Astrocyte (in vitro differentiated cells and primary cell): Measurements from ENCODE around the gene CDC73. TPM values are rescaled to one million over a fixed set of nuclear protein-coding genes. Genes with fewer than 3 reads are reported as not detected.
A peak's percentile ranks its signal among the peaks of the same experiment; 100 is the strongest.

ENCODE experiments used
- DNase-seq: peaks from one replicate; pipeline ENCODE4 v3.0.0-alpha.2; 2010; ENCODE audit warnings: low read depth
- FAIRE-seq: peaks from 2 replicates; lab custom pipeline; 2011; peaks lifted over from hg19 to GRCh38; lab: Jason Lieb, UNC
- H2AFZ ChIP-seq: 2 replicates; pipeline ENCODE4 v1.6.0; 2012; ENCODE audit warnings: low read depth, low read length, inconsistent platforms
- H3K27ac ChIP-seq: 2 replicates; pipeline ENCODE4 v1.5.1; 2011; ENCODE audit warnings: low read depth, low read length, inconsistent platforms
- H3K27me3 ChIP-seq: 2 replicates; pipeline ENCODE4 v1.6.0; 2011; ENCODE audit warnings: low read length, inconsistent platforms; ENCODE audit not compliant: insufficient read depth
- H3K36me3 ChIP-seq: 2 replicates; pipeline ENCODE4 v1.5.1; 2011; ENCODE audit warnings: low read length, inconsistent platforms; ENCODE audit not compliant: insufficient read depth
- H3K4me1 ChIP-seq: 2 replicates; pipeline ENCODE4 v1.5.1; 2011; ENCODE audit warnings: low read length, inconsistent platforms; ENCODE audit not compliant: insufficient read depth
- H3K4me2 ChIP-seq: 2 replicates; pipeline ENCODE4 v1.6.0; 2012; ENCODE audit warnings: low read length, inconsistent platforms
- H3K4me3 ChIP-seq: 2 replicates; pipeline ENCODE4 v1.5.1; 2011; ENCODE audit warnings: low read depth, mild to moderate bottlenecking, low read length, inconsistent platforms; ENCODE audit not compliant: insufficient read depth
- H3K79me2 ChIP-seq: 2 replicates; pipeline ENCODE4 v1.6.0; 2012; ENCODE audit warnings: mild to moderate bottlenecking, low read length, inconsistent platforms; ENCODE audit not compliant: insufficient read depth
- H3K9ac ChIP-seq: 2 replicates; pipeline ENCODE4 v1.6.0; 2012; ENCODE audit warnings: mild to moderate bottlenecking, low read length, inconsistent platforms
- H3K9me3 ChIP-seq: 2 replicates; pipeline ENCODE4 v1.5.1; 2012; ENCODE audit warnings: low read depth, mild to moderate bottlenecking, low read length, inconsistent platforms; ENCODE audit not compliant: insufficient read depth
- H4K20me1 ChIP-seq: 2 replicates; pipeline ENCODE4 v1.6.0; 2012; ENCODE audit warnings: low read length, inconsistent platforms; ENCODE audit not compliant: insufficient read depth
- H3K27ac Mint-ChIP-seq: one replicate; pipeline ENCODE4 v1.8.0; 2021; ENCODE audit warnings: mild to moderate bottlenecking, mixed read lengths; ENCODE audit not compliant: unreplicated experiment
- H3K27me3 Mint-ChIP-seq: one replicate; pipeline ENCODE4 v1.8.0; 2021; ENCODE audit warnings: low read depth, mixed read lengths; ENCODE audit not compliant: unreplicated experiment
- H3K36me3 Mint-ChIP-seq: one replicate; pipeline ENCODE4 v1.8.0; 2021; ENCODE audit warnings: low read depth, mixed read lengths; ENCODE audit not compliant: unreplicated experiment
- H3K4me1 Mint-ChIP-seq: one replicate; pipeline ENCODE4 v1.8.0; 2021; ENCODE audit warnings: low read depth, mixed read lengths; ENCODE audit not compliant: unreplicated experiment
- H3K4me3 Mint-ChIP-seq: one replicate; pipeline ENCODE4 v1.8.0; 2021; ENCODE audit warnings: mild to moderate bottlenecking, moderate library complexity, mixed read lengths; ENCODE audit not compliant: unreplicated experiment
- H3K9me3 Mint-ChIP-seq: one replicate; pipeline ENCODE4 v1.8.0; 2021; ENCODE audit warnings: mild to moderate bottlenecking, mixed read lengths; ENCODE audit not compliant: unreplicated experiment
- CTCF ChIP-seq: IDR thresholded peaks from 2 replicates; pipeline ENCODE4 v1.5.1; 2011; ENCODE audit warnings: low read depth, mild to moderate bottlenecking, inconsistent platforms, low read length, moderate library complexity; ENCODE audit not compliant: insufficient read depth
- EZH2 ChIP-seq: IDR thresholded peaks from 2 replicates; pipeline ENCODE4 v1.6.1; 2012; ENCODE audit warnings: mild to moderate bottlenecking, low read length, inconsistent platforms; ENCODE audit not compliant: insufficient read depth
- total RNA-seq: library from RNA; stranded (reverse); gene quantifications from 2 replicates; pipeline ENCODE4 v1.2.1, GENCODE V29; 2021

Gene CDC73
- total RNA-seq, 1 donor from 2014 or later = 77.7 TPM

- Mint-ChIP-seq H3K36me3 (peaks cover 7% of the 10 kb centered on the region), H3K4me3 (no peak overlapping the region), H3K9me3 (peaks cover 3% of the 10 kb centered on the region), H3K4me1 (peaks cover 7% of the 10 kb centered on the region), H3K27me3 (no peaks in the 10 kb centered on the region), H3K27ac (no peak overlapping the region)
- H3K27me3 ChIP-seq = no peaks in the 10 kb centered on the region
- H2AFZ ChIP-seq = no peak overlapping the region
- DNase-seq (no peak), FAIRE-seq (no peak)
- TF ChIP-seq EZH2 = no peak
- TF ChIP-seq CTCF = no peak
- H4K20me1 ChIP-seq = no peaks in the 10 kb centered on the region
- no peaks in the 10 kb centered on the region for H3K4me1 ChIP-seq
- H3K4me2 ChIP-seq = no peak overlapping the region
- no peaks in the 10 kb centered on the region for H3K9me3 ChIP-seq
- H3K27ac ChIP-seq = no peak overlapping the region
- H3K79me2 ChIP-seq = no peaks in the 10 kb centered on the region
- no peaks in the 10 kb centered on the region for H3K36me3 ChIP-seq
- no peak overlapping the region for H3K4me3 ChIP-seq
- H3K9ac ChIP-seq = no peak overlapping the region
Observed at GRCh38 chr1:193281894-193282293, 160.1 kb downstream of the CDC73 start.

GRCh38 chr1:193283016-193283415 lies 161.2 kb downstream of the CDC73 start:
- no peaks in the 10 kb centered on the region for H3K9me3 ChIP-seq
- Mint-ChIP-seq H3K4me1 (peaks cover 7% of the 10 kb centered on the region), H3K4me3 (no peak overlapping the region), H3K27me3 (no peaks in the 10 kb centered on the region), H3K9me3 (peaks cover 3% of the 10 kb centered on the region), H3K27ac (no peak overlapping the region), H3K36me3 (peaks cover 7% of the 10 kb centered on the region)
- H3K79me2 ChIP-seq = no peaks in the 10 kb centered on the region
- H3K4me2 ChIP-seq = no peak overlapping the region
- H3K27ac ChIP-seq = no peak overlapping the region
- no peak overlapping the region for H3K4me3 ChIP-seq
- TF ChIP-seq CTCF (no peak), EZH2 (no peak)
- H3K9ac ChIP-seq = no peak overlapping the region
- H3K4me1 ChIP-seq = no peaks in the 10 kb centered on the region
- DNase-seq (peak; percentile 49), FAIRE-seq (peak; percentile 13)
- no peak overlapping the region for H2AFZ ChIP-seq
- H3K36me3 ChIP-seq = no peaks in the 10 kb centered on the region
- no peaks in the 10 kb centered on the region for H3K27me3 ChIP-seq
- H4K20me1 ChIP-seq = no peaks in the 10 kb centered on the region

- peaks cover 3% of the 10 kb centered on the region for H3K9me3 Mint-ChIP-seq
- H2AFZ ChIP-seq = no peak overlapping the region
- no peak overlapping the region for H3K4me2 ChIP-seq
- H3K27ac Mint-ChIP-seq = no peak overlapping the region
- H3K79me2 ChIP-seq = no peaks in the 10 kb centered on the region
- H3K4me3 ChIP-seq = no peak overlapping the region
- no peak overlapping the region for H3K27ac ChIP-seq
- no peaks in the 10 kb centered on the region for H3K9me3 ChIP-seq
- no peaks in the 10 kb centered on the region for H4K20me1 ChIP-seq
- DNase-seq = no peak
- H3K9ac ChIP-seq = no peak overlapping the region
- peaks cover 7% of the 10 kb centered on the region for H3K4me1 Mint-ChIP-seq
- no peaks in the 10 kb centered on the region for H3K27me3 Mint-ChIP-seq
- H3K4me1 ChIP-seq = no peaks in the 10 kb centered on the region
- no peaks in the 10 kb centered on the region for H3K36me3 ChIP-seq
- no peak overlapping the region for H3K4me3 Mint-ChIP-seq
- H3K36me3 Mint-ChIP-seq = peaks cover 7% of the 10 kb centered on the region
- no peak for FAIRE-seq
- no peaks in the 10 kb centered on the region for H3K27me3 ChIP-seq
- TF ChIP-seq EZH2 (no peak), CTCF (no peak)
Observed at GRCh38 chr1:193284219-193284618, 162.4 kb downstream of the CDC73 start.
